ENCODE measurements around the gene CEP83. TPM values are rescaled to one million over a fixed set of nuclear protein-coding genes. Genes with fewer than 3 reads are reported as not detected.

CEP83 gene
- total and polyA plus RNA-seq, 9 of the 15 experiments (the other 6 are each of a cell fraction or from before 2014, with no cell fraction given), result 5.3 to 40.5 (median 31.3) TPM

- TF ChIP-seq JUND (IDR thresholded peaks at IDR 0.05; ENCODE audit: borderline replicate concordance, low read depth, low read length) (no peak), JUND (tag; IDR thresholded peaks at IDR 0.05; ENCODE audit: borderline replicate concordance, low read depth, low read length) (no peak), BRF1 (IDR thresholded peaks at IDR 0.05; ENCODE audit: borderline replicate concordance, extremely low read depth, insufficient read length) (no peak), GATAD2B (IDR thresholded peaks at IDR 0.05; ENCODE audit: borderline replicate concordance) (no peak), RFX1 (IDR thresholded peaks at IDR 0.05) (no peak), NFIC (IDR thresholded peaks at IDR 0.05) (peak; percentile 72)
- H3K27me3 ChIP-seq (ENCODE audit: control insufficient read depth in 2 of 2, insufficient read depth in 2 of 2, low read length in 2 of 2), result no peaks in the 10 kb centered on the region
- ATAC-seq (no peak), FAIRE-seq (no peak), DNase-seq (ENCODE audit: extremely low read depth in 1 of 4, low spot score in 3 of 4) (no peak)
- H3K27ac ChIP-seq (ENCODE audit: extremely low read depth, low read depth, low read length), result no peak overlapping the region
- no peak overlapping the region for H3K4me2 ChIP-seq (ENCODE audit: insufficient read depth, low read length)
- H3K9me3 ChIP-seq (replicated peaks; ENCODE audit: control insufficient read depth, insufficient read depth, low read depth, low read length), result no peaks in the 10 kb centered on the region
- BruUV-seq (replicated peaks), result no TSS peak
- ChIA-PET CTCF (ENCODE audit: low intra/inter-chr PET ratio) (no interaction called here), POLR2A (interaction anchor here (1.5 kb wide), 1 partner anchor 14 kb away, joined by 3 read pairs; no protein-coding TSS in a partner anchor)
- H3K9ac ChIP-seq (ENCODE audit: insufficient read depth in 1 of 2, low read depth in 2 of 2, low read length in 2 of 2), result no peak overlapping the region
- H2AFZ ChIP-seq (ENCODE audit: low read depth, low read length), result no peak overlapping the region
- no peak overlapping the region for H3K4me3 ChIP-seq
- H3K4me1 ChIP-seq (replicated peaks in 1 of 2; ENCODE audit: control insufficient read depth in 2 of 2, insufficient read depth in 2 of 2, low read length in 2 of 2), result no peaks in the 10 kb centered on the region; a peak in 2 of 5 replicates
- H3K9me1 ChIP-seq (ENCODE audit: control insufficient read depth, insufficient read depth, low read length), result no peaks in the 10 kb centered on the region
- intact Hi-C loops (cut with micrococcal nuclease) (loop anchor here (10.0 kb wide), 1 partner anchor 231 kb away; no protein-coding TSS in a partner anchor), in situ Hi-C loops (cut with MboI) (no loop called here)
- H4K20me1 ChIP-seq (replicated peaks; ENCODE audit: control insufficient read depth, insufficient read depth, low read length), result no peaks in the 10 kb centered on the region
- no peaks in the 10 kb centered on the region for H3K79me2 ChIP-seq (ENCODE audit: control insufficient read depth, insufficient read depth, low read length)
- H3K36me3 ChIP-seq (ENCODE audit: control insufficient read depth, insufficient read depth, low read length), result peaks cover 62% of the 10 kb centered on the region
- WGBS (ENCODE audit: insufficient coverage, low coverage, missing lambda C conversion rate), result 100% methylated on average over 1 of the region's 1 CpG
Observed at GRCh38 chr12:94304012-94304411, 155.7 kb downstream of the CEP83 start.

- no peaks in the 10 kb centered on the region; a peak in 2 of 5 replicates for H3K4me1 ChIP-seq (replicated peaks in 1 of 2; ENCODE audit: control insufficient read depth in 2 of 2, insufficient read depth in 2 of 2, low read length in 2 of 2)
- H3K36me3 ChIP-seq (ENCODE audit: control insufficient read depth, insufficient read depth, low read length), result peaks cover 28% of the 10 kb centered on the region; the same call in 2 of the 3 replicates
- intact Hi-C loops (cut with micrococcal nuclease), result loop anchor here (10.0 kb wide), 1 partner anchor 235 kb away; no protein-coding TSS in a partner anchor
- 47% methylated on average over 1 of the region's 1 CpG for WGBS (ENCODE audit: insufficient coverage, low coverage, missing lambda C conversion rate)
- in situ Hi-C loops (cut with MboI), result no loop called here
- no peak overlapping the region for H3K9ac ChIP-seq (ENCODE audit: insufficient read depth in 1 of 2, low read depth in 2 of 2, low read length in 2 of 2)
- ATAC-seq, result 0 out of 3 replicates have a peak, but pooled peaks have one; percentile 28
- FAIRE-seq, result no peak
- H3K27ac ChIP-seq (ENCODE audit: extremely low read depth, low read depth, low read length), result no peak overlapping the region
- DNase-seq (ENCODE audit: extremely low read depth in 1 of 4, low spot score in 3 of 4), result peak in 1 of 4 experiments; percentile 14
- H3K79me2 ChIP-seq (ENCODE audit: control insufficient read depth, insufficient read depth, low read length), result no peaks in the 10 kb centered on the region
- no peak overlapping the region for H3K4me3 ChIP-seq
- POLR2A ChIA-PET, result interaction anchor here (1.5 kb wide), 1 partner anchor 11 kb away, joined by 4 read pairs; no protein-coding TSS in a partner anchor
- no peaks in the 10 kb centered on the region for H3K9me3 ChIP-seq (replicated peaks; ENCODE audit: control insufficient read depth, insufficient read depth, low read depth, low read length)
- no peak overlapping the region for H3K4me2 ChIP-seq (ENCODE audit: insufficient read depth, low read length)
- H3K9me1 ChIP-seq (ENCODE audit: control insufficient read depth, insufficient read depth, low read length), result no peaks in the 10 kb centered on the region
- no peak overlapping the region for H2AFZ ChIP-seq (ENCODE audit: low read depth, low read length)
- TF ChIP-seq CBFA2T3 (IDR thresholded peaks at IDR 0.05), result peak; percentile 31; the same call in 1 of the 2 replicates
- no peak for TF ChIP-seq ARID2 (IDR thresholded peaks at IDR 0.05)
- TF ChIP-seq CBFA2T2 (conservative IDR thresholded peaks at IDR 0.05), result 0 out of 2 replicates have a peak, but pooled peaks have one; percentile 14
- no peak for TF ChIP-seq DNMT1 (IDR thresholded peaks at IDR 0.05)
- TF ChIP-seq PCBP2 (IDR thresholded peaks at IDR 0.05; ENCODE audit: low read depth, low read length, poor library complexity, severe bottlenecking), result no peak
- no peak for TF ChIP-seq ZNF354B (CRISPR knock-in tag; IDR thresholded peaks at IDR 0.05)
- TF ChIP-seq GATAD2B (IDR thresholded peaks at IDR 0.05; ENCODE audit: borderline replicate concordance), result no peak
- TF ChIP-seq ZNF324 (CRISPR knock-in tag; IDR thresholded peaks at IDR 0.05), result no peak
- no peak for TF ChIP-seq TEAD4 (IDR thresholded peaks at IDR 0.05; ENCODE audit: low read length)
- TF ChIP-seq TEAD4 (CRISPR knock-in tag; IDR thresholded peaks at IDR 0.05; ENCODE audit: borderline replicate concordance), result no peak
- no peak for TF ChIP-seq ZNF232 (CRISPR knock-in tag; IDR thresholded peaks at IDR 0.05)
- no peak for TF ChIP-seq SRF (CRISPR knock-in tag; IDR thresholded peaks at IDR 0.05)
- no peaks in the 10 kb centered on the region for H3K27me3 ChIP-seq (ENCODE audit: control insufficient read depth in 2 of 2, insufficient read depth in 2 of 2, low read length in 2 of 2)
- CTCF ChIA-PET (ENCODE audit: low intra/inter-chr PET ratio), result no interaction called here
- no TSS peak for BruUV-seq (replicated peaks)
- no peaks in the 10 kb centered on the region for H4K20me1 ChIP-seq (replicated peaks; ENCODE audit: control insufficient read depth, insufficient read depth, low read length)
Observed at GRCh38 chr12:94299846-94300245, 159.8 kb downstream of the CEP83 start.

Data from K562 (cell line).